ENCODE measurements around the gene TCN1.

GRCh38 chr11:59810189-59810910, 55.9 kb downstream of the TCN1 start, which contains the start of gene MRPL16:
- no peak for TF ChIP-seq EZH2 (IDR thresholded peaks at IDR 0.05; ENCODE audit: borderline replicate concordance, low read depth, low read length, severe bottlenecking)
- peak; percentile 27 for TF ChIP-seq CTCF (IDR thresholded peaks at IDR 0.05; ENCODE audit: borderline replicate concordance, extremely low read depth, low read length, poor library complexity, severe bottlenecking)

Data from DND-41 (cell line).